ENCODE data around the gene ROPN1L. TPM values are rescaled to one million over a fixed set of nuclear protein-coding genes. Genes with fewer than 3 reads are reported as not detected.

Gene ROPN1L
- polyA plus RNA-seq, 1 donor from 2014 or later, result 0.52 TPM

GRCh38 chr5:10432059-10433008, 9.3 kb upstream of the ROPN1L start:
- peaks cover 11% of the 10 kb centered on the region for H3K36me3 ChIP-seq (ENCODE audit: insufficient read depth, low read length)
- no peak overlapping the region for H3K27ac ChIP-seq (ENCODE audit: low read length)

More at GRCh38 chr5:10432059-10433008, 9.3 kb upstream of the ROPN1L start:
- H3K79me2 ChIP-seq (replicated peaks; ENCODE audit: insufficient read depth, low read length), result no peaks in the 10 kb centered on the region
- no peak for TF ChIP-seq TAF1 (IDR thresholded peaks at IDR 0.05; ENCODE audit: low read depth)
- no peak for TF ChIP-seq RAD21 (conservative IDR thresholded peaks at IDR 0.05)
- no peak for TF ChIP-seq EP300 (conservative IDR thresholded peaks at IDR 0.05; ENCODE audit: poor library complexity, severe bottlenecking)
- no peak for TF ChIP-seq MXI1 (conservative IDR thresholded peaks at IDR 0.05; ENCODE audit: poor library complexity, severe bottlenecking)
- no peak for TF ChIP-seq EZH2 (IDR thresholded peaks at IDR 0.05; ENCODE audit: borderline replicate concordance, insufficient read depth, low read length, poor library complexity, severe bottlenecking)
- TF ChIP-seq CTCF (IDR thresholded peaks at IDR 0.05; ENCODE audit: poor library complexity, severe bottlenecking), result no peak
- no peak for TF ChIP-seq REST (IDR thresholded peaks at IDR 0.05; ENCODE audit: borderline replicate concordance)
- TF ChIP-seq SMC3 (conservative IDR thresholded peaks at IDR 0.05; ENCODE audit: poor library complexity), result no peak
- TF ChIP-seq POLR2AphosphoS5 (IDR thresholded peaks at IDR 0.05), result no peak
- H3K9me2 ChIP-seq (ENCODE audit: insufficient read depth, low read length), result no peaks in the 10 kb centered on the region
- H3K4me2 ChIP-seq (ENCODE audit: low read length), result no peak overlapping the region
- no peak overlapping the region for H3K4me3 ChIP-seq (ENCODE audit: low read length)
- H3F3A ChIP-seq (ENCODE audit: insufficient read depth, low read length, poor library complexity, severe bottlenecking), result no peaks in the 10 kb centered on the region
- H3K9ac ChIP-seq (ENCODE audit: low read length), result no peak overlapping the region
- H3K9me3 ChIP-seq (ENCODE audit: low read length), result no peaks in the 10 kb centered on the region
- H2AFZ ChIP-seq (ENCODE audit: low read depth, low read length), result no peak overlapping the region
- no peaks in the 10 kb centered on the region for H3K27me3 ChIP-seq (ENCODE audit: insufficient read depth, low read depth, low read length)
- H4K20me1 ChIP-seq (ENCODE audit: insufficient read depth), result no peaks in the 10 kb centered on the region
